IPS-NIHi11 (cell line): Measurements from ENCODE around the gene SH3BP1.
"Not testable (repeated sequence)": the region's sequence is repeated elsewhere in the genome, so short reads cannot be mapped to it uniquely, and the experiment has no call there.

Experiments used
- DNase-seq: peaks from one replicate; pipeline ENCODE4 v3.0.0; 2012; ENCODE audit warnings: mixed read lengths, low spot score

Gene SH3BP1

DNA sequence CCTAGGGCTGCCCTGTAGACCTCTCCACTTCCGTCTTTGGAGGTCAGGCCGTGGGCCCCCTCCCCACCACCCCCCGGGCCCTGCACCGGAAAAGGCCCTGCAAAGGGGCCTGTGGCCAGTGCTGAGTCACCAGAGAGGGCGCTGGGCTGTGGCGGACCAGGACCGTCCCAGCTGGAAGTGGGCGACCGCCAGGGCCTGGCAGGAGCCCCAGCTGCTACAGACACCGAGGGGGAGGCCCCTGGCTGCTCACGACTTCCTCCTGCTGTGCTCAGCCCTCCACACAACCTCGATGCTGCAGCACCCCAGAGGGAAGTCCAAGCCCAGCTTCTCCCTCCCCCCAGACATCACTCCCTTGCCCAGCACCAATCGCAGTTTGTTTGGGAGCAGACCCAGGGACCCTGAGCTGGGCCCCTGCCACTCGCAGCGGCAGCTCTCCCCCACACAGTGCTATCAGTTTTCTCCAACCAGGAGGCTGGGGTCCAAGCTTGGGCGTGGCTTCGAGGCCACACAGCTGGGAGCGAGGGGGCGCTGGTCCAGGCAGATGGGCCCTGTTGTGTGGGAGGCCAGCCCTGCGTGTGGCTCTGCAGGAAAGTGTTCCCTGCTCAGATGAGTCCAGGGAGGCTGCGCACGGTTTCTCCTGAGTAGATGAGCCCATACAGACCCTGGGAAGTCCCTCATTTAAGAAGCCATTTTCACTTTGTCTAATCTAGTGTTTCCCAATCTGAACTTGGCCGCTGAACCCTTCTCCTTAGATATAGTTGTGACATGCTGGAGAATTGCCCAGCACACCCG, 5.6 kb upstream of the SH3BP1 start:
- DNase-seq = peak; percentile 81

- DNase-seq = no peak
Observed at GRCh38 chr22:37634417-37634924, 5.0 kb upstream of the SH3BP1 start.

- DNase-seq = no peak
Observed at GRCh38 chr22:37635157-37635556, 4.3 kb upstream of the SH3BP1 start.

GRCh38 chr22:37636186-37636948, 3.1 kb upstream of the SH3BP1 start:
- no peak for DNase-seq

DNA sequence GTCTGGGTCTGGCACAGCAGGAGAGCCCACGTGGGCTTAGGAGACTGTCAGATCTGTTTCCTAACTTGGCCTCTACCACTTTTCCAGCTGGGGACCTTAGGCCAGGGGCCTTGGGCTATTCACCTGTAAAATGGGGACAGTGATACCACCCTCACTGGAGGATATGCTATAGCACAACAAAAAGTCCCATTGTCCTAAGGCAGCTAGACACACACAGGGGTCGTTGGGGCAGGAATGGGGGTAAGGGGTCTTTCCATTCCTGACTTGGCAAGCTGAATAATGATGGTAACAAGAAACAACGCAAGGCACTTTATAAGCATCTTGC, 2.6 kb upstream of the SH3BP1 start:
- DNase-seq = no peak

GRCh38 chr22:37638391-37639069, 939 bp upstream of the SH3BP1 start:
- DNase-seq = no peak

GRCh38 chr22:37639771-37640590, 512 bp downstream of the SH3BP1 start:
- DNase-seq = peak; percentile 71

- no peak for DNase-seq
Observed at GRCh38 chr22:37640591-37641560, 1.4 kb downstream of the SH3BP1 start.

DNA sequence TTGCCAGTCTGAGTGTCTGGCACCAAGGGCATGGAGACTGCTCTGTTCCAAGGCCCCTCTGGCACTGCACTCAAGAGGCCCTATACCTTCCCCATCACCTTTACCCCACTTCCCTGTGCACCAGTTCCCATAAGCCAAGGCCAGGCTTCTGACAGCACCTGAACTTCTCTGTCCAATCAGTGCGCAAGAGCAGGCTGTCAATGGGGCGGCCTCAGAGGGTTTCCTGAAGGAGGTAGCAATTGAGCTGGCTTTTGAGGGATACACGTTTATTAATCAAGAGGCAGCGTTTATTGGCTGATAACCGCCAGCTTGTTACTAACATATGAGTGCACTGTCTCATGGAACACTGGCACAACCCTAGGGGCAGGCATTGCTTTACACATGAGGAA, 2.1 kb downstream of the SH3BP1 start:
- no peak for DNase-seq

DNA sequence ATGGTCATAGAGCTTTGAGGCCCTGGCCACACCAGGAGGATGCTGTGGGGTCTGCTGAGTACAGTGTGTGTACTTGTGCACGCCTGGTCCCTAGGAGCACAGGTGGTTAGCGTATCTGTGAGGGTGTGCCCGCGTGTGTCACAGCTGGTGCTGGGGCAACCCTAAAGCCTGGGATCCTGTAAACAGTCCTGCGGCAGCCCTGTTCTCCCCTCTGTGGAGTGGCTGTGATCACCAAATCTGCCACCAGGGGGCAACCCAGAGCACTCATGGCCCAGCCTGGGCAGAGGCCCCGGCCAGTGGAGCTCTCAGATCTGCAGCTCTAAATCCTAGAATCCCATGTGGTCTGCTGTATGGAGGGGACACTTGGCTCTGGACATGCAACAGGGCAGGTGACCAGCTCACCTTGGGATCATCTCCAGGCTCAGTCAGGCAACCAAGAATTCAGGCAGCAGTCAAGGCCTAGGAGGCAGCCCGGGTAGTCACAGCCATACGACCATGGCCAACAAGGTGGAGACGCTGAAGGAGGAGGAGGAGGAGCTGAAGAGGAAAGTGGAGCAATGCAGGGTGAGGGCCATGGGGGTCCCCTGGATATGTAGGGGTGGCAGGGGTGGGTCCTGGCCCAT, 3.9 kb downstream of the SH3BP1 start:
- DNase-seq = peak; percentile 89

DNA sequence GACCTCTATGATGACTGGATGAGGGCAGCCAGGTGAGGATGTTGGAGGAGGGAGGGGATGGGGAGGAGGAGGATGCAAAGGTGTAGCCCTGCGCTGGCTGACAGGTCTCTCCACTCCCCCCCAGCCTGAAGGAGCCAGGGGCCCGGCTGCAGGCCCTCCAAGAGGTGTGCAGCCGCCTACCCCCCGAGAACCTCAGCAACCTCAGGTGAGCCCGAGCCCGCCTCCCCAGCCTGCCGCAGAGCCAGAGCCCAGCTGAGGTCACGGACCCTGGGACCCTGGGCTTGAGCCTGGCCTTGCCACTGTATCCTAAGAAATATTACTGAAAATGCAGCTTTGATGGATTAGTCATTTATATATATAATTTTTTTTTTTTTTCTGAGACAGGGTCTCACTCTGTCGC, 7.8 kb downstream of the SH3BP1 start:
- no peak for DNase-seq

- no peak for DNase-seq
Observed at GRCh38 chr22:37647928-37648327, 8.5 kb downstream of the SH3BP1 start.

GRCh38 chr22:37650463-37651136, 11.1 kb downstream of the SH3BP1 start:
- DNase-seq = no peak

DNA sequence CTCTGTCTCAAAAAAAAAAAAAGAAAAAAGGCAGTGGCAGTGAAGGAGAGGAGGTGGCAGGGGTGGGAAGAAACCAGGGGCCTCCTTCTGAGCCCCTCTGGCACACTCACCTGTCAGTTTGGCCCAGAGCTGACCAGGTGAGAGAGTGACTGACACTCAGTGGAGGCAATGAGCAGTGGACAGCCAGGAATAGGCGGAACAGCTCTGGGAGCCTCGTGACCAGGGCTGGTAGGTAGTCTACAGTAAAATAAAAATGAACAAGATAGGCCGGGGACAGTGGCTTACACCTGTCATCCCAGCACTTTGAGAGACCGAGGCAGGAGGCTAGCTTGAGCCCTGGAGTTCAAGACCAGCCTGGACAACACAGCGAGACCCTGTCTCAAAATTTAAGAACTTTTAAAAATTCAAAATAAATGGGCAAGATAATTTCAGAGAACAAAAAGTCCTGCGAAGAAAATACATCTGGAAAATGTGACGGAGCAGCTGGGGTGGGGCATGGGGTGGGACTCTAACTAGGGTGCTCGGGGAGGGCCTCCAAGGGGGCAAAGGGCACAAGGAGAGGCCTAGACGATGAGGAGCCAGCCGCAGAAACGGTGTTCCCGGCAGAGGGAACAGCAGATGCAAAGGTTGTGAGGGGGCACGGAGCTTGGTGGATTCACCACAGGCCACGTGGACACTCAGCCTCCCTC, 15.2 kb downstream of the SH3BP1 start:
- DNase-seq = no peak

DNA sequence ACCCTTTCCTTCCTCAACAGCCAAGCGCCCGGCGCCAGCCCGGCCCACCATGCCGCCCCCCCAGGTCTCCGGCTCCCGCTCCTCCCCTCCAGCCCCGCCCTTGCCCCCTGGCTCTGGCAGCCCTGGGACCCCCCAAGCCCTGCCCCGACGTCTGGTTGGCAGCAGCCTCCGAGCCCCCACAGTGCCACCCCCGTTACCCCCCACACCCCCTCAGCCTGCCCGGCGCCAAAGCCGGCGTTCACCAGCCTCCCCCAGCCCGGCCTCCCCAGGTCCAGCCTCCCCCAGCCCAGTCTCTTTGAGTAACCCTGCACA, 15.7 kb downstream of the SH3BP1 start:
- DNase-seq = no peak

DNA sequence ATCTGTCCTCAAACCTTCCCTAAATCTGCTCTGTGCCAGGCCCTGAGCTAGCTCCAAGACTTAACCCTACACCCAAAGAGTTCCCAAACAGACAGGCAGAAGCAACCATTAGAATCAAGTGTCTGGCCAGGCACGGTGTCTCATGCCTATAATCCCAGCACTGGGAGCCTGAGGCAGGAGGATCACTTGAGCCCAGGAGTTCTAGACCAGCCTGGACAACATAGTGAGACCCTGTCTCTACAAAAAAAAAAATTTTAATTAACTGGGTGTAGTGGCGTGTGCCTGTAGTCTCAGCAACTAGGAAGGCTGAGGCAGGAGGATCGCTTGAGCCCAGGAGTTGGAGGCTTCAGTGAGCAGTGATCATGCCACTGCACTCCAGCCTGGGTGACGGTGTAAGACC, 17.1 kb downstream of the SH3BP1 start:
- DNase-seq = not testable (repeated sequence)

- peak; percentile 48 for DNase-seq
Observed at GRCh38 chr22:37657590-37658132, 18.2 kb downstream of the SH3BP1 start.

DNA sequence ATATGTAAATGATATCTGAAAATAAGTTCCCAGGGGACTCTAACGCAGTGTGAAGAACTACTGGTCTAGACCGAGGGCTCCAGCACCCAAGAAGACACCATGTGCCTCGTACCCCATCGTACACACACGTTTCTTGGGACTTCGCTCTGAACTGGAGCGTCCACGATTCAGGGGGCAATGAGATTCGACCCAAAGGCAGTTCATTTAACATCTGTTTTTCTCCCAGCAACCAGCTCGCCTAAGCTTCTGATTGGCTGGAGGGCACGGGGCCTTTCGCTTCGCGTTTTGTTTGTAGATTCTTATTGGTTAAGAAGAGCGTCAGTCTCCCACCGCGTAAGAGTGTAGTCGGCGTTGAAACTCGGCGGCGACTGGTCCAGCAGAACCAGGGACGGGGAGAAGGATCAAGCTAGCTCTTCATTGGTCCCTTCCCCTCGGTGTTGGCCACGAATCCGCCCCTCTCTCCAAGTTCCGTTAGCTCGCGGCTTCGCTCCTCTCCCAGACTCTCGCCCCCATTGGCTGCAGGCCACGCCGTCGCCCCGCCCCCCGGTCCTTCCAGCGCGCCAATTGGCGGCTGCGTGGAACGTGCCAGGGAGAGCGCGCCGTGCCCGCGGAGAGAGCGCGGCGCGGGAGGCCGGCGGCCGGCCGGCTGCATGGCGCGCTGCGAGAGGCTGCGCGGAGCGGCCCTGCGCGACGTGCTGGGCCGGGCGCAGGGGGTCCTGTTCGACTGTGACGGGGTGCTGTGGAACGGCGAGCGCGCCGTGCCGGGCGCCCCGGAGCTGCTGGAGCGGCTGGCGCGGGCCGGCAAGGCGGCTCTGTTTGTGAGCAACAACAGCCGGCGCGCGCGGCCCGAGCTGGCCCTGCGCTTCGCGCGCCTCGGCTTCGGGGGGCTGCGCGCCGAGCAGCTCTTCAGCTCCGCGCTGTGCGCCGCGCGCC, 18.9 kb downstream of the SH3BP1 start, which contains the start of gene PDXP:
Gene PDXP, plus strand, starts transcription at position 591 of the 933 bp plus-strand sequence. Its CDS starts 60 bp downstream, at position 651.
- peak; percentile 99 for DNase-seq
